Activated T-helper 1 cell treated with anti-CD3 and anti-CD28 coated beads, Interleukin-12 subunit alpha, Interleukin-12 subunit beta, Interleukin-2, Interleukin-4 antibody, amounts not matched to agents 30 ng/mL and 10 ng/mL and 1 ng/mL, durations not matched to agents 14 hours and 24 hours and 36 hours (primary cell): ENCODE measurements around the gene DHX9. TPM values are rescaled to one million over a fixed set of nuclear protein-coding genes. Genes with fewer than 3 reads are reported as not detected.

Experiments
- DNase-seq: peaks from one replicate; pipeline ENCODE4 v3.0.0; 2021; ENCODE audit warnings: low spot score
- H3K27ac Mint-ChIP-seq: one replicate; pipeline ENCODE4 v1.8.0; 2021; ENCODE audit warnings: mild to moderate bottlenecking, mixed read lengths
- H3K27me3 Mint-ChIP-seq: one replicate; pipeline ENCODE4 v1.8.0; 2022; ENCODE audit warnings: mild to moderate bottlenecking, moderate library complexity, mixed read lengths; ENCODE audit not compliant: insufficient read depth
- H3K36me3 Mint-ChIP-seq: one replicate; pipeline ENCODE4 v1.8.0; 2021; ENCODE audit warnings: low read depth, mixed read lengths
- H3K4me1 Mint-ChIP-seq: one replicate; pipeline ENCODE4 v1.8.0; 2021; ENCODE audit warnings: low read depth, mixed read lengths
- H3K4me3 Mint-ChIP-seq: one replicate; pipeline ENCODE4 v1.8.0; 2021; ENCODE audit warnings: mild to moderate bottlenecking, moderate library complexity, mixed read lengths
- H3K9me3 Mint-ChIP-seq: one replicate; pipeline ENCODE4 v1.8.0; 2021; ENCODE audit warnings: mixed read lengths
- intact Hi-C: fragments of 100-400 bp; cut with micrococcal nuclease; formaldehyde crosslinking; loops from one replicate; pipeline ENCODE4 v1.15.1; 2024
- total RNA-seq: library from RNA; stranded (reverse); gene quantifications from 2 replicates; pipeline ENCODE4 v1.2.3, GENCODE V29; 2022

DHX9 gene
- 346 and 355 TPM in 2 replicates for total RNA-seq

DNA sequence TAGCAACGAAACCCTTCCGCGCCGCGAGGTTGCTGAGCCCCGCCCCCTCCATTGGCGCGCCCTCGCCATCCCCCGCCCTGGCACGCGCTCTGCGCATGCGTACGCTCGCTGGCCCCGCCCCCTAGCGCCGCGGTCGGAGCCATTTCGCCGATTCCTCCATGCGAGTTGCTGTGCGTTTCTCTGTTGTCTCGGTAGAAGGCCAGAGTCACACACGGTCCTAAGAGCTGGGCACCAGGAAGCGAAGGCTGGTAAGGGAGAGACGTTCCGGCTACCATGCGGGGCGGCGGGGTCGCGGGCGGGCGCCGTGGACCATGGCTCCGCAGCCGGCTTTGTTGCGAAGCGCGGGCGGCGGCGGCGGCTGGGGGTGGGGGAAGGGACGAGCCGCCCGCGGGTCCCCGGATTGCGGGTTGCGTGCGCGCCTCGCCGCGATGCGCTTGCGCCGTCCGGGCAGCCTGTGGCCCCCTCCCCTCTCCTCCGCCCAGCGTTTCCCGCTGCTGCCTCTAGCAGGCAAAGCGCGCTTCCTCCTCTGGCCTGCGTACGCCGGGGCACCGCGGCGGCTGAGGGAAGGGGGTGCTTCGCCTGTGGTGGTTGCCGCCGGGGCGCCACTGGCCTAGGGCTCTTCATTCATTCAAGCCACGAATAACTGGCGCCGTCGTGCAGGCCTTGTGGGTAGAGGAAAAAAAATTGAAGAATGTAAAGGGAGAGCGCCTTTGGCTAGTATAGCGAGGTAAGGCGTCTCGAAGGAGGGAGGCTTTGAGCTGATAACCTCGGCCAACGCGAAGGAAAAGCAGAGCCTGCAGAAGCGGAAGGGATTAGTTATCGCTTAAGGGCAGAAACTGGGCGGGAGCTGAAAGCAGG, at the start of gene DHX9:
DHX9 (plus strand) TSS at position 139 of the 858 bp plus-strand sequence. CDS start 3,220 bp downstream, outside the sequence.
- DNase-seq: peak; percentile 94
- intact Hi-C loops: loop anchor here (1.0 to 10.0 kb wide), 9 partner anchors 10 to 815 kb away; partner anchors contain the start of genes ARPC5 and NPL
- peak within 1 kb of the TSS; percentile 98 for H3K27ac Mint-ChIP-seq
- H3K4me1 Mint-ChIP-seq: peaks cover 47% of the 10 kb centered on the region
- no peaks in the 10 kb centered on the region for H3K9me3 Mint-ChIP-seq
- H3K27me3 Mint-ChIP-seq: peaks cover 3% of the 10 kb centered on the region
- H3K4me3 Mint-ChIP-seq: peak within 1 kb of the TSS; percentile 94
- H3K36me3 Mint-ChIP-seq: peaks cover 36% of the 10 kb centered on the region

GRCh38 chr1:182791281-182792179, 47.6 kb upstream of the DHX9 start:
- Mint-ChIP-seq H3K4me1 (peaks cover 25% of the 10 kb centered on the region), H3K4me3 (no peak overlapping the region), H3K36me3 (no peaks in the 10 kb centered on the region), H3K27ac (no peak overlapping the region), H3K9me3 (no peaks in the 10 kb centered on the region), H3K27me3 (peaks cover 12% of the 10 kb centered on the region)
- no peak for DNase-seq
- intact Hi-C loops: no loop called here

DNA sequence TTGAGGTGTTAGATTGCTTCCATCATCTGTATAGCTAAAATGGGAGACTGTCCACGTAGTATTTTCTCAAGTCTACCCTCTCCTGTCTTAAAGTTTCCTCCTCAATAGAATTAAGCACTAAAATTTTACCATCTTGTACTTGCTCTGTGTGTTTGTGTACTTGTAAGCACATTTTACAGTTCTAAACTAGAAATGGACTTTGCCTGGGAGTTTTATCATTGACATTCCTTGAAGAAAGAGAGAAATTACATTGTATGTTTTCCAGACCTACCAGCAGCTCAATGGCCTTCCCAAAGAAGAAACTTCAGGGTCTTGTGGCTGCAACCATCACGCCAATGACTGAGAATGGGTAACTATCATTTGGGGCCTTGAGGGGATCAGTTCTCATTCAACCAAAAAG, 45.1 kb upstream of the DHX9 start:
- intact Hi-C loops: no loop called here
- peaks cover 4% of the 10 kb centered on the region for H3K27me3 Mint-ChIP-seq
- peaks cover 19% of the 10 kb centered on the region for H3K4me1 Mint-ChIP-seq
- H3K9me3 Mint-ChIP-seq: no peaks in the 10 kb centered on the region
- no peaks in the 10 kb centered on the region for H3K36me3 Mint-ChIP-seq
- no peak overlapping the region for H3K27ac Mint-ChIP-seq
- no peak overlapping the region for H3K4me3 Mint-ChIP-seq
- DNase-seq: no peak

GRCh38 chr1:182794676-182795201, 44.4 kb upstream of the DHX9 start:
- Mint-ChIP-seq H3K27me3 (peaks cover 3% of the 10 kb centered on the region), H3K4me1 (peaks cover 17% of the 10 kb centered on the region), H3K36me3 (no peaks in the 10 kb centered on the region), H3K27ac (no peak overlapping the region), H3K4me3 (no peak overlapping the region), H3K9me3 (no peaks in the 10 kb centered on the region)
- intact Hi-C loops: no loop called here
- DNase-seq: no peak

- Mint-ChIP-seq H3K9me3 (no peaks in the 10 kb centered on the region), H3K36me3 (no peaks in the 10 kb centered on the region), H3K27ac (no peak overlapping the region), H3K27me3 (peaks cover 3% of the 10 kb centered on the region), H3K4me3 (no peak overlapping the region), H3K4me1 (peaks cover 11% of the 10 kb centered on the region)
- no peak for DNase-seq
- intact Hi-C loops: no loop called here
These were observed 43.5 kb upstream of the DHX9 start for GRCh38 chr1:182795563-182796228.

GRCh38 chr1:182802006-182802803, 36.9 kb upstream of the DHX9 start:
- no peaks in the 10 kb centered on the region for H3K4me1 Mint-ChIP-seq
- no peak for DNase-seq
- no peak overlapping the region for H3K27ac Mint-ChIP-seq
- intact Hi-C loops: no loop called here
- no peaks in the 10 kb centered on the region for H3K9me3 Mint-ChIP-seq
- no peaks in the 10 kb centered on the region for H3K27me3 Mint-ChIP-seq
- no peak overlapping the region for H3K4me3 Mint-ChIP-seq
- no peaks in the 10 kb centered on the region for H3K36me3 Mint-ChIP-seq

- no peak for DNase-seq
- no peak overlapping the region for H3K4me3 Mint-ChIP-seq
- no peaks in the 10 kb centered on the region for H3K36me3 Mint-ChIP-seq
- no peaks in the 10 kb centered on the region for H3K27me3 Mint-ChIP-seq
- no peaks in the 10 kb centered on the region for H3K9me3 Mint-ChIP-seq
- intact Hi-C loops: no loop called here
- H3K27ac Mint-ChIP-seq: no peak overlapping the region
- H3K4me1 Mint-ChIP-seq: no peaks in the 10 kb centered on the region
These were observed 35.3 kb upstream of the DHX9 start for GRCh38 chr1:182803846-182804245.

- no peaks in the 10 kb centered on the region for H3K36me3 Mint-ChIP-seq
- intact Hi-C loops: no loop called here
- DNase-seq: no peak
- H3K27ac Mint-ChIP-seq: no peak overlapping the region
- H3K4me1 Mint-ChIP-seq: no peaks in the 10 kb centered on the region
- H3K27me3 Mint-ChIP-seq: no peaks in the 10 kb centered on the region
- no peak overlapping the region for H3K4me3 Mint-ChIP-seq
- H3K9me3 Mint-ChIP-seq: no peaks in the 10 kb centered on the region
These were observed 33.0 kb upstream of the DHX9 start for GRCh38 chr1:182806015-182806678.

GRCh38 chr1:182807907-182808306, 31.2 kb upstream of the DHX9 start:
- H3K9me3 Mint-ChIP-seq: no peaks in the 10 kb centered on the region
- no peaks in the 10 kb centered on the region for H3K27me3 Mint-ChIP-seq
- no peak overlapping the region for H3K4me3 Mint-ChIP-seq
- H3K36me3 Mint-ChIP-seq: no peaks in the 10 kb centered on the region
- no peak for DNase-seq
- no peaks in the 10 kb centered on the region for H3K4me1 Mint-ChIP-seq
- no peak overlapping the region for H3K27ac Mint-ChIP-seq
- intact Hi-C loops: no loop called here

DNA sequence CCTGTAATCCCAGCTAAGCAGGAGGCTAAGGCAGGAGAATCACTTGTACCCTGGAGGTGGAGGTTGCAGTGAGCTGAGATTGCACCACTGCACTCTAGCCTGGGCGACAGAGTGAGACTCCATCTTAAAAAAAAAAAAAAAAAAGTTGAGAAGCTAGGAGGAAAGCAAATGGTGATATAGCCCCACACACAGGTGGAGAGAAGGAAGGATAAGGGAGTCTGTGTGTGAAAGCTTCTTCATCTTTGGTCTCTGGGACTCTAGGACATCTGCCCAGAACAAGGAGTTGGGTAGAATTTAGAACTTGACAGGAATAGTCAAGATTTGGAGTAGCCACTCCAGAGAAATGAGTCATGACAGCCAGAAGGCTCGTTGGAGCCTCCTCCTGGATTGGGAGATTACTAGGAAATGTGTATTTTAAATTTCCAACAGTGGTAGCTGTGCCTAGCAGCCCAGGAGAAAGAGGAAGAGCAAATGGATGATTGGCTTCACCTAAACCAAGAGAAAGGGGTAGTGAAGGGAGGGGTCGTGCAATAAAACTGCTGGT, 29.7 kb upstream of the DHX9 start:
- H3K27me3 Mint-ChIP-seq: no peaks in the 10 kb centered on the region
- DNase-seq: no peak
- H3K36me3 Mint-ChIP-seq: no peaks in the 10 kb centered on the region
- H3K27ac Mint-ChIP-seq: no peak overlapping the region
- H3K9me3 Mint-ChIP-seq: no peaks in the 10 kb centered on the region
- no peak overlapping the region for H3K4me3 Mint-ChIP-seq
- H3K4me1 Mint-ChIP-seq: no peaks in the 10 kb centered on the region
- intact Hi-C loops: no loop called here

GRCh38 chr1:182811975-182812722, 27.0 kb upstream of the DHX9 start:
- H3K27me3 Mint-ChIP-seq: no peaks in the 10 kb centered on the region
- DNase-seq: no peak
- H3K4me1 Mint-ChIP-seq: peaks cover 4% of the 10 kb centered on the region
- no peak overlapping the region for H3K4me3 Mint-ChIP-seq
- no peaks in the 10 kb centered on the region for H3K9me3 Mint-ChIP-seq
- peaks cover 2% of the 10 kb centered on the region for H3K36me3 Mint-ChIP-seq
- H3K27ac Mint-ChIP-seq: no peak overlapping the region
- intact Hi-C loops: no loop called here
